OCI-LY3 (cell line): ENCODE measurements around the gene ZNF644.

Source experiments
- H2AFZ ChIP-seq: fragments of 200-600, 300-600 bp; shearing (Covaris generic); 2 replicates; pipeline ENCODE4 v1.6.0; 2014; ENCODE audit warnings: antibody characterized with exemption, low read depth, low read length
- H3K27ac ChIP-seq: fragments of 200-600, 300-600 bp; sonication (generic); 2 replicates; pipeline ENCODE4 v1.5.1; 2014; ENCODE audit warnings: mild to moderate bottlenecking, low read length, moderate library complexity, mixed read lengths
- H3K27me3 ChIP-seq: fragments of 200-600, 300-600 bp; sonication (generic); 2 replicates; pipeline ENCODE4 v1.6.1; 2014; ENCODE audit warnings: low read depth, low read length, mixed read lengths
- H3K36me3 ChIP-seq: fragments of 200-600, 300-600 bp; sonication (generic); replicated peaks from 2 replicates; pipeline ENCODE3; 2014; ENCODE audit warnings: low read depth, low read length, mixed read lengths
- H3K4me1 ChIP-seq: fragments of 300-600, 200-600 bp; sonication (generic); 2 replicates; pipeline ENCODE4 v1.6.1; 2014; ENCODE audit warnings: low read length, mixed read lengths
- H3K4me2 ChIP-seq: fragments of 200-600, 300-600 bp; sonication (generic); 2 replicates; pipeline ENCODE4 v1.6.1; 2014; ENCODE audit warnings: low read length, mixed read lengths
- H3K4me3 ChIP-seq: fragments of 300-600, 200-600 bp; sonication (generic); 2 replicates; pipeline ENCODE4 v1.5.1; 2014; ENCODE audit warnings: antibody characterized with exemption, mild to moderate bottlenecking, low read length, moderate library complexity
- H3K79me2 ChIP-seq: fragments of 300-600, 200-600 bp; shearing (Covaris generic); 2 replicates; pipeline ENCODE4 v1.6.1; 2014; ENCODE audit warnings: mild to moderate bottlenecking, low read length, mixed read lengths
- H3K9ac ChIP-seq: fragments of 300-600, 200-600 bp; shearing (Covaris generic); 2 replicates; pipeline ENCODE4 v1.6.0; 2014; ENCODE audit warnings: mild to moderate bottlenecking, low read length, moderate library complexity
- H3K9me3 ChIP-seq: fragments of 200-600, 300-600 bp; shearing (Covaris generic); 2 replicates; pipeline ENCODE4 v1.6.1; 2014; ENCODE audit warnings: low read length, mixed read lengths; ENCODE audit not compliant: insufficient read depth
- H4K20me1 ChIP-seq: fragments of 200-600, 300-600 bp; sonication (generic); 2 replicates; pipeline ENCODE4 v1.6.1; 2016; ENCODE audit warnings: low read length, mixed read lengths; ENCODE audit not compliant: insufficient read depth
- CTCF ChIP-seq: fragments of 200-600, 300-600 bp; sonication (generic); IDR thresholded peaks from 2 replicates; pipeline ENCODE4 v1.5.1; 2014; ENCODE audit warnings: antibody characterized with exemption, low read length, low read depth
- EZH2phosphoT487 ChIP-seq: fragments of 200-600 bp; shearing (Covaris generic); IDR thresholded peaks from 2 replicates; pipeline ENCODE4 v1.6.1; 2018; ENCODE audit warnings: antibody characterized with exemption, mixed run types, low read depth

ZNF644 gene

GRCh38 chr1:90963236-90963635, 58.6 kb downstream of the ZNF644 start:
- Histone ChIP-seq H3K79me2 (peaks cover 55% of the 10 kb centered on the region), H3K9me3 (no peaks in the 10 kb centered on the region), H3K4me2 (no peak overlapping the region)

GRCh38 chr1:90959352-90960206, 62.3 kb downstream of the ZNF644 start:
- no peak for TF ChIP-seq CTCF
- no peak for TF ChIP-seq EZH2phosphoT487
- Histone ChIP-seq H3K9me3 (no peaks in the 10 kb centered on the region), H3K4me1 (no peaks in the 10 kb centered on the region), H2AFZ (no peak overlapping the region), H3K4me2 (no peak overlapping the region), H4K20me1 (peaks cover 68% of the 10 kb centered on the region), H3K4me3 (no peak overlapping the region), H3K36me3 (peaks cover 17% of the 10 kb centered on the region), H3K27ac (no peak overlapping the region), H3K79me2 (peaks cover 84% of the 10 kb centered on the region), H3K9ac (no peak overlapping the region), H3K27me3 (no peaks in the 10 kb centered on the region)

More at GRCh38 chr1:90963236-90963635, 58.6 kb downstream of the ZNF644 start:
- Histone ChIP-seq H2AFZ (no peak overlapping the region), H4K20me1 (peaks cover 48% of the 10 kb centered on the region), H3K4me3 (no peak overlapping the region), H3K9ac (no peak overlapping the region), H3K27me3 (no peaks in the 10 kb centered on the region), H3K36me3 (peaks cover 9% of the 10 kb centered on the region), H3K27ac (no peak overlapping the region), H3K4me1 (no peaks in the 10 kb centered on the region)
- TF ChIP-seq EZH2phosphoT487: no peak
- no peak for TF ChIP-seq CTCF

GRCh38 chr1:90957497-90957896, 64.3 kb downstream of the ZNF644 start:
- Histone ChIP-seq H3K4me1 (no peaks in the 10 kb centered on the region), H3K9ac (no peak overlapping the region), H3K79me2 (peaks cover 91% of the 10 kb centered on the region), H3K4me3 (no peak overlapping the region), H3K36me3 (peaks cover 17% of the 10 kb centered on the region), H3K27me3 (no peaks in the 10 kb centered on the region), H3K27ac (no peak overlapping the region), H2AFZ (no peak overlapping the region), H3K4me2 (no peak overlapping the region), H3K9me3 (no peaks in the 10 kb centered on the region), H4K20me1 (peaks cover 62% of the 10 kb centered on the region)
- TF ChIP-seq EZH2phosphoT487 (no peak), CTCF (no peak)

- Histone ChIP-seq H3K27me3 (no peaks in the 10 kb centered on the region), H3K4me3 (no peak overlapping the region), H4K20me1 (peaks cover 74% of the 10 kb centered on the region), H3K27ac (no peak overlapping the region), H2AFZ (no peak overlapping the region), H3K9ac (no peak overlapping the region), H3K36me3 (peaks cover 17% of the 10 kb centered on the region), H3K9me3 (no peaks in the 10 kb centered on the region), H3K4me1 (no peaks in the 10 kb centered on the region), H3K79me2 (peaks cover 94% of the 10 kb centered on the region), H3K4me2 (no peak overlapping the region)
- TF ChIP-seq CTCF (no peak), EZH2phosphoT487 (no peak)
These were observed 66.1 kb downstream of the ZNF644 start for GRCh38 chr1:90955769-90956168.
